VCaP (cell line): ENCODE results near the gene UBE2M.
"Not testable (repeated sequence)": the region's sequence is repeated elsewhere in the genome, so short reads cannot be mapped to it uniquely, and the experiment has no call there.

ENCODE experiments used
- H3K27ac ChIP-seq: fragments of 450-650 bp; 2 replicates; pipeline ENCODE4 v1.5.1; 2017
- TF ChIP-seq, protein P1 (sequence below): fragments of 450-650 bp; conservative IDR thresholded peaks from 2 replicates; pipeline ENCODE4 v1.5.1; 2017; ENCODE audit warnings: mild to moderate bottlenecking, moderate library complexity

Gene UBE2M

DNA sequence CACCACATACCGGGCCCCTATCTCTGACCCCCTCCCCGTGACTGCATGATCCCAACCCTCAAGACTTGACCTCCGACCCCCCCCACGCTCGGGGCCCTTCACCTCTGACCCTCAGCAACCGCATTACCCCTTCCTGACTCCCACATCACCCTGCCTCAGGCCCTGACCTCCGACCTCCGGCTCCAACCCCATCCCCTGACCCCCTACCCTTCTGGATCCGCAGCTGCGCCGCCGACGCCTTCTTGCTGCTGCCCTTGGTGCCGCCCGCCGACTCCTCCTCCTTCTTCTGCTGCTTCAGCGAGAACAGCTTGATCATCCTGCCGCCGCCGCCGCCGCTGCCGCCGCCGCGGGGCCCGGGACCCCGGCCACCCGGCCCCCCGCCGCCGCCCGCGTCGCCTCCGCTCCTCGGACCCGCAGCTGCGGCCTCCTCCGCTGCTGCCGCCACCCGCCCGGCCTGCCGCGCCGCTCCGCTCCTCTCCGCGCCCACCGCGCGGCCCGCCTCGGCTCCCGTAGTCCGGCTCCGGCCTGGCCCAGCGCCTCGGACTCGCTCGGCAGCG lies at the start of gene UBE2M:
TSS of gene UBE2M (minus strand) at position 546 of the 557 bp plus-strand sequence. CDS start at position 316, 230 bp downstream.
- peak within 1 kb of the TSS; percentile 100 for H3K27ac ChIP-seq
- TF ChIP-seq, protein P1, sequence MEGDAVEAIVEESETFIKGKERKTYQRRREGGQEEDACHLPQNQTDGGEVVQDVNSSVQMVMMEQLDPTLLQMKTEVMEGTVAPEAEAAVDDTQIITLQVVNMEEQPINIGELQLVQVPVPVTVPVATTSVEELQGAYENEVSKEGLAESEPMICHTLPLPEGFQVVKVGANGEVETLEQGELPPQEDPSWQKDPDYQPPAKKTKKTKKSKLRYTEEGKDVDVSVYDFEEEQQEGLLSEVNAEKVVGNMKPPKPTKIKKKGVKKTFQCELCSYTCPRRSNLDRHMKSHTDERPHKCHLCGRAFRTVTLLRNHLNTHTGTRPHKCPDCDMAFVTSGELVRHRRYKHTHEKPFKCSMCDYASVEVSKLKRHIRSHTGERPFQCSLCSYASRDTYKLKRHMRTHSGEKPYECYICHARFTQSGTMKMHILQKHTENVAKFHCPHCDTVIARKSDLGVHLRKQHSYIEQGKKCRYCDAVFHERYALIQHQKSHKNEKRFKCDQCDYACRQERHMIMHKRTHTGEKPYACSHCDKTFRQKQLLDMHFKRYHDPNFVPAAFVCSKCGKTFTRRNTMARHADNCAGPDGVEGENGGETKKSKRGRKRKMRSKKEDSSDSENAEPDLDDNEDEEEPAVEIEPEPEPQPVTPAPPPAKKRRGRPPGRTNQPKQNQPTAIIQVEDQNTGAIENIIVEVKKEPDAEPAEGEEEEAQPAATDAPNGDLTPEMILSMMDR, result no peak

DNA sequence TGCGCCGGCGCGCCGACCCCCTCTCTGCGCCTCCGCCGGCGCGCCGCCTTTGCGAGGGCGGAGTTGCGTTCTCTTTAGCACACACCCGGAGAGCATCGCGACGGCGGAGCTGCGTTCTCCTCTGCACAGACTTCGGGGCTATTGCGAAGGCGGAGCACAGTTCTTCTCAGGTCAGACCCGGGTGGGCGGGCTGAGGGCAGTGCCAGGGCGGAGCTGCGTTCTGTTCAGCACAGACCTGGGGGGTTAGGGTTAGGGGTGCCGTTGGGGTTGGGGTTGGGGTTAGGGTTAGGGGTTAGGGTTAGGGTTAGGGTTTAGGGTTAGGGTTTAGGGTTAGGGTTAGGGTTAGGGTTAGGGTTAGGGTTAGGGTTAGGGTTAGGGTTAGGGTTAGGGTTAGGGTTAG lies 48.8 kb upstream of the UBE2M start:
- H3K27ac ChIP-seq, result not testable (repeated sequence)

GRCh38 chr19:58606251-58606896 lies 48.0 kb upstream of the UBE2M start:
- not testable (repeated sequence) for H3K27ac ChIP-seq

DNA sequence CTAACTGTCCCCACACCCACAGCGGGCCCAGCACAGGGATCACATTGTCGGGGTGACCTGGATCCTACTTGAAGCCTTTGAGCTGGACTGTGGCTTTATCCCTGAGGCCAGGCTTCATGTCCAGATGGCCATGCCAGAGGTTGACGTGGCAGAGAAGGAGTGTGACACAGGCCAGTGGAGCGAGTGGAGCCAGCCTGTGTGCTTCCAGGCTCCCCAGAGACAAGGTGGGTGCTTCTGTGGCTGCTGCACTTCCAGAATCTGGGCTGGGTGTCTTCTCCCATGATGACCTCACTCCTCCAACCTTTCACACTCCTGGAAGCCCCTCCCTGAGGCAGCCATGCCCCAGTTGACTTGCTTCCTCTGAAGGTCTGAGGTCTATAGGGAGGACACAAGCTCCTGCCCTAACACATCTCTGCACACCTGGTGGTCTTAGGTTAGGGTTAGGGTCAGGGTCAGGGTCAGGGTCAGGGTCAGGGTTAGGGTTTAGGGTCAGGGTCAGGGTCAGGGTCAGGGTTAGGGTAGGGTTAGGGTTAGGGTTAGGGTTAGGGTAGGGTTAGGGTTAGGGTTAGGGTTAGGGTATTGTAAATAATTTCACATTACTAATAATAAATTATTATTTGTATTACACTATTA lies 27.8 kb upstream of the UBE2M start:
- no peak overlapping the region for H3K27ac ChIP-seq
- TF ChIP-seq, protein P1, result no peak

DNA sequence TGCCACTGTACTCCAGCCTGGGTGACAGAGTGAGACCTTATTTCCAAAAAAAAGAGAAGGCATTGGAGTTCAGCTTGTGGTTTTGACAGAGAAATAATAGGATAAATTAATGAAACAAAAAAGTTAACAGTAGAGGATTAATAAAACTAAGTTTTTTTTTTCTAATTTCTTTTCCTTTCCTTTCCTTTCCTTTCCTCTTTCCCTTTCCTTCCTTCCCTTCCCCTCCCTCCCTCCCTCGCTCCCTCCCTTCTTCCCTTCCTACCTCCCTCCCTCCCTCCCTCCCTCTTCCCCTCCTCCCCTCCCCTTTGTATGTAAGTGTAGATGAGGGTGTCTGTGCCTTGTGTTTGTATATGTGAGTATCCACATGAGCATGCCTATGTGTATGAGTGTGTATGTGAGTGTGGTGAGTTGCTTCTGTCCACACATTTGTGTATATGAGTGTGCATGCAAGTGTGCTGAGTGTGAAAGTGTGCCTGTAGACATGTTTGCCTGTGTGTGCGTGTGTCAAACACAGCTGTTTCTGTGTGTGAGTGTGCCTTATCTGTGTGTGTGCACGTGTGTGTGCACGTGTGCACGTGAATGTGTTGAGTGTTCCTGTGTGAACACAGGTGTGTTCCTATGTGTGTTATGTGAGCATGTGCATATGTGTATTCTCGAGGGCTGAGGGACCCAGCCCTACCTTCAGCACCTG lies 27.2 kb upstream of the UBE2M start:
- TF ChIP-seq, protein P1, result no peak
- no peak overlapping the region for H3K27ac ChIP-seq

GRCh38 chr19:58584498-58585441 lies 26.4 kb upstream of the UBE2M start:
- TF ChIP-seq, protein P1, result no peak
- H3K27ac ChIP-seq, result no peak overlapping the region

GRCh38 chr19:58582985-58583384 lies 24.6 kb upstream of the UBE2M start:
- H3K27ac ChIP-seq, result no peak overlapping the region
- TF ChIP-seq, protein P1, result no peak
